Measurements from ENCODE around the gene UCN. TPM values are rescaled to one million over a fixed set of nuclear protein-coding genes. Genes with fewer than 3 reads are reported as not detected.
"Not testable (repeated sequence)": the region's sequence is repeated elsewhere in the genome, so short reads cannot be mapped to it uniquely, and the experiment has no call there.

UCN gene
- total RNA-seq, 1 experiment from 2014 or later = 1.5 TPM

DNA sequence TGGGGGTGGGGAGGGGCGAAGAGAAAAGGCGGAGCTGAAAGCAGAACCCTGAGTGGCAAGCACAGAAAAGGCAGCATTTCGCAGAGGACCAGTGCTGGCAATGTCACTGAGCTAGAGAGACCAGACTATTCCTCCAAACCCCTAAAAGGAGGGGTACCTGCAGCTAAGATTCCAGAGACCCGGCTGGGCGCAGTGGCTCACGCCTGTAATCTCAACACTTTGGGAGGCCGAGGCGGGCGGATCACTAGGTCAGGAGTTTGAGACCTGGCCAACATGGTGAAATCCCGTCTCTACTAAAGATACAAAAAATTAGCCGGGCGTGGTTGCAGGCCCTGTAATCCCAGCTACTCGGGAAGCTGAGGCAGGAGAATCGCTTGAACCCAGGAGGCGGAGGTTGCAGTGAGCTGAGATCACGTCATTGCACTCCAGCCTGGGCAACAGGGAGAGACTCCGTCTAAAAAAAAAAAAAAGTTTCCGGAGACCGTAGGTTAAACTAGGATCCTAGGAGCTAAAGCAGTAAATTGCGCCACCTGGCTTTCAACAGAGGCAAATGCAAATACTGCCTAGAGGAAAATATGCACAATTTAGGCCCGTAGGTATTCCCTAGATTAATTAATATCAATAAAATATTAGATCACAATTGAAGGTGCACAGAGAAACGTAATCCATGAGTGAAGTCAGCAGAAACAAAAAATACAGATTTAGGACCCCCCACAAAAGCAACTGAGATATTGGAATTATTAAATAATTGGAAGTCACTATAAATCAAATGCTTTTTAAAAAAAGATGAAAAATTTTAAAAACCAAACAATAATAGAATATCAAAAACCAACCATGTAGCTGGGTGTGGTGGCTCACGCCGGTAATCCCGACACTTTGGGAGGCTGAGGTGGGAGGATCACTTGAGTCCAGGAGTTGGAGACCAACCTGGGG is 4.9 kb downstream of the UCN start:
- H3K14ac ChIP-seq (ENCODE audit: insufficient read depth, low read length) = no peak overlapping the region
- no peak overlapping the region for H3K4ac ChIP-seq (ENCODE audit: low read depth, low read length)
- H3K27me3 Mint-ChIP-seq (ENCODE audit: low read depth) = peaks cover 38% of the 10 kb centered on the region
- H3K36me3 Mint-ChIP-seq (ENCODE audit: insufficient read depth in 1 of 3, low read depth in 3 of 3) = peaks cover 0 to 4% (median 0%) of the 10 kb centered on the region in 3 experiments; a peak in 2 of 7 replicates
- no peak overlapping the region for H2AK5ac ChIP-seq (ENCODE audit: insufficient read length, low read length)
- peaks cover 18% of the 10 kb centered on the region for H3K27me3 ChIP-seq (ENCODE audit: insufficient read depth, low read length)
- H2AFZ ChIP-seq (ENCODE audit: low read length) = no peak overlapping the region
- H2BK12ac ChIP-seq (ENCODE audit: insufficient read length, low read depth, low read length) = no peak overlapping the region
- no peak overlapping the region for H3K23ac ChIP-seq (ENCODE audit: insufficient read length, low read depth, low read length)
- H3K27ac Mint-ChIP-seq = no peak overlapping the region
- H3T11ph ChIP-seq (ENCODE audit: low read length) = no peak overlapping the region
- no peak overlapping the region for H3K9ac ChIP-seq (ENCODE audit: extremely low read depth, insufficient read length, low read length)
- no peaks in the 10 kb centered on the region for H4K20me1 ChIP-seq (ENCODE audit: control insufficient read depth, insufficient read depth, insufficient read length)
- peak overlapping the region in 1 of 2 experiments; percentile 34; a peak in 2 of 5 replicates for H3K4me3 Mint-ChIP-seq
- TF ChIP-seq, protein P1, sequence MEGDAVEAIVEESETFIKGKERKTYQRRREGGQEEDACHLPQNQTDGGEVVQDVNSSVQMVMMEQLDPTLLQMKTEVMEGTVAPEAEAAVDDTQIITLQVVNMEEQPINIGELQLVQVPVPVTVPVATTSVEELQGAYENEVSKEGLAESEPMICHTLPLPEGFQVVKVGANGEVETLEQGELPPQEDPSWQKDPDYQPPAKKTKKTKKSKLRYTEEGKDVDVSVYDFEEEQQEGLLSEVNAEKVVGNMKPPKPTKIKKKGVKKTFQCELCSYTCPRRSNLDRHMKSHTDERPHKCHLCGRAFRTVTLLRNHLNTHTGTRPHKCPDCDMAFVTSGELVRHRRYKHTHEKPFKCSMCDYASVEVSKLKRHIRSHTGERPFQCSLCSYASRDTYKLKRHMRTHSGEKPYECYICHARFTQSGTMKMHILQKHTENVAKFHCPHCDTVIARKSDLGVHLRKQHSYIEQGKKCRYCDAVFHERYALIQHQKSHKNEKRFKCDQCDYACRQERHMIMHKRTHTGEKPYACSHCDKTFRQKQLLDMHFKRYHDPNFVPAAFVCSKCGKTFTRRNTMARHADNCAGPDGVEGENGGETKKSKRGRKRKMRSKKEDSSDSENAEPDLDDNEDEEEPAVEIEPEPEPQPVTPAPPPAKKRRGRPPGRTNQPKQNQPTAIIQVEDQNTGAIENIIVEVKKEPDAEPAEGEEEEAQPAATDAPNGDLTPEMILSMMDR (conservative IDR thresholded peaks at IDR 0.05) = peak; percentile 95
- peaks cover 2 to 9% of the 10 kb centered on the region in 2 experiments; a peak in 2 of 4 replicates for H3K4me1 Mint-ChIP-seq
- no peaks in the 10 kb centered on the region for H3K4me1 ChIP-seq (ENCODE audit: insufficient read depth, low read length)
- no peak overlapping the region for H2BK120ac ChIP-seq (ENCODE audit: low read depth, low read length, poor library complexity, severe bottlenecking)
- no CpG with 5 or more reads among the region's 25 CpGs for WGBS (ENCODE audit: extremely low coverage, insufficient read length, low lambda C conversion rate)
- no peak overlapping the region for H2BK20ac ChIP-seq (ENCODE audit: low read depth, low read length, poor library complexity, severe bottlenecking)
- no peak overlapping the region for H4K5ac ChIP-seq (ENCODE audit: insufficient read length, low read depth, low read length)
- DNase-seq = no peak
- H3K23me2 ChIP-seq (ENCODE audit: insufficient read length, low read depth, low read length, poor library complexity, severe bottlenecking) = peaks cover 9% of the 10 kb centered on the region
- no peaks in the 10 kb centered on the region for H3K79me1 ChIP-seq (ENCODE audit: insufficient read depth, low read depth, low read length, poor library complexity, severe bottlenecking)
- H4K8ac ChIP-seq (replicated peaks; ENCODE audit: insufficient read length, low read depth, low read length) = no peak overlapping the region
- H3K18ac ChIP-seq (ENCODE audit: insufficient read length, low read depth, low read length) = no peak overlapping the region
- H3K27ac ChIP-seq (ENCODE audit: insufficient read length, low read depth, low read length) = no peak overlapping the region
- H4K91ac ChIP-seq (ENCODE audit: insufficient read length, low read depth, low read length) = no peak overlapping the region
- no peak overlapping the region for H3K56ac ChIP-seq (ENCODE audit: insufficient read length, low read depth, low read length)
- no peak overlapping the region for H3K4me2 ChIP-seq (ENCODE audit: insufficient read depth, insufficient read length, low read length)
- H3K79me2 ChIP-seq (ENCODE audit: insufficient read depth, low read length) = no peaks in the 10 kb centered on the region
- H2BK15ac ChIP-seq (ENCODE audit: low read depth, low read length) = no peak overlapping the region
- H3K9me3 Mint-ChIP-seq = no peaks in the 10 kb centered on the region
- H3K9me3 ChIP-seq (ENCODE audit: control insufficient read depth, low read depth, low read length) = no peaks in the 10 kb centered on the region
- no peak overlapping the region for H2BK5ac ChIP-seq (ENCODE audit: insufficient read length, low read length)

DNA sequence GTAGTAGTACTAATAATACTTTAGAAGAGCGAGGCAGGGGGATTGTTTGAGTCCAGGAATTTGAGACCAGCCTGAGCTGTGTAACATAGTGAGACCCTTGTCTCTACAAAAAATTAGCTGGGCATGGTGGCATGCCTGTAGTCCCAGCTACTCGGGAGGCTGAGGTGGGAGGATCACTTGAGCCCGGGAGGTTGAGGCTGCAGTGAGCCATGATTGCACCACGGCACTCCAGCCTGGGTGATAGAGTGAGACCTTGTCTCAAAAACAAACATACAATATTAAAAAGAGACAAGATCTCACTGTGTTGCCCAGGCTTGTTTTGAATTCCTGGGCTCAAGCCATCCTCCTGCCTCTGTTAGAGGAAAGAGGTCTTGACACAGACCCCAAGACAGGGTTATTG is 7.6 kb downstream of the UCN start:
- H3K27ac Mint-ChIP-seq; H3K27ac ChIP-seq (ENCODE audit: insufficient read length, low read depth, low read length); H2AFZ ChIP-seq (ENCODE audit: low read length); H3K36me3 Mint-ChIP-seq (ENCODE audit: insufficient read depth in 1 of 3, low read depth in 3 of 3); H2BK20ac ChIP-seq (ENCODE audit: low read depth, low read length, poor library complexity, severe bottlenecking); H4K20me1 ChIP-seq (ENCODE audit: control insufficient read depth, insufficient read depth, insufficient read length); H3K23me2 ChIP-seq (ENCODE audit: insufficient read length, low read depth, low read length, poor library complexity, severe bottlenecking); H3K14ac ChIP-seq (ENCODE audit: insufficient read depth, low read length); H2BK12ac ChIP-seq (ENCODE audit: insufficient read length, low read depth, low read length); H3K27me3 ChIP-seq (ENCODE audit: insufficient read depth, low read length); H3K4ac ChIP-seq (ENCODE audit: low read depth, low read length); H4K91ac ChIP-seq (ENCODE audit: insufficient read length, low read depth, low read length); H2BK5ac ChIP-seq (ENCODE audit: insufficient read length, low read length); H2AK5ac ChIP-seq (ENCODE audit: insufficient read length, low read length); H3K4me1 ChIP-seq (ENCODE audit: insufficient read depth, low read length); H3K9me3 Mint-ChIP-seq; H3K56ac ChIP-seq (ENCODE audit: insufficient read length, low read depth, low read length); H3K18ac ChIP-seq (ENCODE audit: insufficient read length, low read depth, low read length); H2BK15ac ChIP-seq (ENCODE audit: low read depth, low read length); H3K4me3 Mint-ChIP-seq; H3K79me1 ChIP-seq (ENCODE audit: insufficient read depth, low read depth, low read length, poor library complexity, severe bottlenecking); H3K9ac ChIP-seq (ENCODE audit: extremely low read depth, insufficient read length, low read length); DNase-seq; H3T11ph ChIP-seq (ENCODE audit: low read length); H3K9me3 ChIP-seq (ENCODE audit: control insufficient read depth, low read depth, low read length); H3K23ac ChIP-seq (ENCODE audit: insufficient read length, low read depth, low read length); H3K4me2 ChIP-seq (ENCODE audit: insufficient read depth, insufficient read length, low read length); H4K5ac ChIP-seq (ENCODE audit: insufficient read length, low read depth, low read length); H3K4me1 Mint-ChIP-seq; H2BK120ac ChIP-seq (ENCODE audit: low read depth, low read length, poor library complexity, severe bottlenecking); H3K79me2 ChIP-seq (ENCODE audit: insufficient read depth, low read length); H4K8ac ChIP-seq (replicated peaks; ENCODE audit: insufficient read length, low read depth, low read length): not testable (repeated sequence)
- H3K27me3 Mint-ChIP-seq (ENCODE audit: low read depth) = peaks cover 13% of the 10 kb centered on the region
- WGBS (ENCODE audit: extremely low coverage, insufficient read length, low lambda C conversion rate) = no CpG with 5 or more reads among the region's 4 CpGs

Data from H9 (cell line).